Left forelimb (tissue), 1 donor: ENCODE results near the gene TFAP2D.

ENCODE experiments used
- DNase-seq: peaks from one replicate; pipeline ENCODE4 v3.0.0-alpha.2; 2018; ENCODE audit warnings: low spot score

Gene TFAP2D

GRCh38 chr6:50713226-50713625, at the start of gene TFAP2D:
Gene TFAP2D (plus strand): TSS chr6:50713526. CDS start chr6:50714056, 530 bp downstream.
- no peak for DNase-seq

DNA sequence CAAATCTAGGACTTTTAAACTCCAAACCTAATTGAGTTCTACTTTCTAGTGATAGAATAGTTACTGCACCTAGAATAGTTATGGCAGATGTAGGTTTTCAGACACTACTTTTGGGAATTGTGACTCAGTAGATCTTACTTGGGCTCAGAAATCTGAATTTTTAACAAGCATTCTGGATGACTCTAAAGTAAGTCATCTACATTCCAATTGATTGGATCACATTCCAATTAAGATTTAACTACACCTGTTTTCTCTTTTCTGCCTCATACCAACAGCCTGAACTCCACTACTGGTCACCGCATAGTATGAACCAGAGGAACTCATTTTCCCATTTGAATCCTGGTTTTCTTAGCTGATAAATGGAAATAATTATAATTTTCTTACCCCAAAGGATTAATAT, 49.5 kb upstream of the TFAP2D start:
- no peak for DNase-seq

DNA sequence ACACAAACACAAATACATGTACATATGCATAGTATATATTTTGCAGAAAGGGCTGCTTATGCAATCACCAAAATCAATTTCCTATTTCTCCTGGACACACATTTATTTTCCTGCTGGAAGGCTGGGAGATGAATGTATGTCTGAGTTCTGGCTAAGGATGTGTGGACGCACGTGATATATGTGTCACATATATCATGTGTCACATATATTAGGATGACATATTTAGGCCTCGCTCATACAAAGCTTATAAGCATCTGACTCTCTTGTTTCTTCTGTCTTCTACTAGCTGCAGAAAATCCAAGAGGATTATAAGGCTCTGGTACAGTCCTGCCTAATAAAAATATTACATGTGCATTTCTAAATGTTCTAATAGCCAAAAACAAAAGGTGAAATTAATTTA, 47.2 kb upstream of the TFAP2D start:
- no peak for DNase-seq

DNA sequence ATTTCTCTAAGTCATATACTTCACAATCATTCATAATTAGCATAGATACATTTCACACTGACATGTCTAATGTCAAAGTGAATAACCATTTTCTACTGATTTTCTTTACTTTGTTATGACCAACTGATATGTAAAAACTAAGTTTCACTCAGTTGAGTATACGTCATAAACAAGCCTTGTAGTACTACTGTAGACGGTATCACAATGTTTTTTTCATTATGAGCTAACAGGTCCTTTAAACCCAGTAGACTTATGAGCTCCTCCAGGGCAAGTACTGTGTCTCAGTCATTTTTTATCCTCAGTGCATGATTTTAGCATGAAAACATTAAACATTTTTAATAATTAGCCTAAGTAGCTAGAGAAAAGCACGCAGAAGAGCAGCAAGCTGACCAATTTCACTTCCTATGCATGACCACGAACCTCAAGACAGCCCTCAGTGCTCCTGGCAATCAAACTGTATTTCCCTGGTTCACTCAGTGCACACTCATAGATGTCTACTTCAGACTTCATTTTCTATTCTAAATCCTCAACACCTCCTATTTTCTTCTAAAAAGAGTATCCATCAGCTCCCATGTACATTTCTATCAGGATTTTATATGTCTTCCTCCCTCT, 32.0 kb upstream of the TFAP2D start:
- DNase-seq: no peak

- no peak for DNase-seq
Observed at GRCh38 chr6:50689210-50689609, 24.1 kb upstream of the TFAP2D start.

DNA sequence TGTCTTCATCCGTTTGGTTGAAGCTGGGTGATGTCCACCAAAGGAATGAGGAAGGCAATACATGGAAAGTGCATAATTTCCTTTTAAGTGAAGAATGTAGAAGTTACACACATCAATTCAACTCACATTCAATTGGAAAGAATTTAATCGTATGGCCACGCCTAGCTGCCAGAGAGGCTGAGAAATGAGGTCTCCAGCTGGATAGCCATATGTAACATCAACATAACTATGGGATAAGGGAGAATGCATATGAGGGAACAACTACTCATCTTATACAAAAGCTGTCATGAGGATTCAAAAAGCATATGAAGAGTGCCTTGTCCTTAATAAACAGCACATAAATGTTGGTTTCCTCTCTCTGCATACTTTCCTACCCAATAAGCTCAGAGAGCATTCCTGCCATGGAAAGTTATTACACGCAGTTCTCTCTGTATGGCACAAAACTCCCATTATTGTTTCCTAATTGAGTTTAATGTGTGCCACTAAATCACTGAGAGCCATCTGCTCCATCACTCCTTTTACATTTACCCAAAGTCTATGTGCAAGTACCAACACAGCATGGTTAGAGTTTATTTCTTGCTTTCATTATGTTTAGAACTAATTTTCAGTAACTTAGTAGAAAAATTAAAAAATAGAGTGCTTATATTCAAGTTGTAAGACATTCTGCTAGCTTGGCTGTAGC, 21.4 kb upstream of the TFAP2D start:
- DNase-seq: no peak

- DNase-seq: no peak
Observed at GRCh38 chr6:50698546-50698945, 14.8 kb upstream of the TFAP2D start.

DNA sequence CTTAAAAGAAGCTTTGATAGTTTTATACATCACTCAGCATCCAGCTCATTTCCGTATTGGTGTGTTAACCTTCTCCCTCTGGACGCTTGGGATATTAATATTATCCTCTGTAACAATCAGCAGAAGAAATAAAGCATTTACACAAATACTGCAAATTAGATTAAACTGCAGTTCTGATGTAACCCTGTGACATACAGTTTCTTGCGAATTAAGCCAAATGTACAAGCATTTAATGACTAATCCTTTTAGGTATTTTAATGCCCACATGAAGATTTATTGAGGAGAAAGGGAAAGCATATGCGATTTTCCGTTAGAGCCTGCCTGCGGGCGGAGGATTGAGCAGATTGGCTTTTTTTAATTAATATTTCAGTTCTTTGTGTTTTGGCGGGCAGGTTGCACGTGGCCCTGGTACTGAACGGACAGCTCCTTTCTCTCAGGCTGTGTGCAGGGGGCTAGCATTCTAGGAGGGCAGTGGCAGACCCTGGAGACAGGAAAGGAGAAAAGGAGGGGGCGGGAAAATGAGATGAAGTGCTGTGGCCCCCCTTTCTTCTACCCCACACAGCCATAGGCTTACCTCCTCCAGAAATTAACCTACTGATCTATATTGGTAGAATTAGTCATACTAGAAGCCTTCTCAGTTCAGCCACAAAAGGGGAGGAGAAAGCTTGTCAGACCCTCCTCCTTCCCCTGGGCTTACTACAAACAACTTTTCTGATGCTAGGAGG, 14.1 kb upstream of the TFAP2D start:
- DNase-seq: no peak

- no peak for DNase-seq
Observed at GRCh38 chr6:50706575-50706974, 6.8 kb upstream of the TFAP2D start.

DNA sequence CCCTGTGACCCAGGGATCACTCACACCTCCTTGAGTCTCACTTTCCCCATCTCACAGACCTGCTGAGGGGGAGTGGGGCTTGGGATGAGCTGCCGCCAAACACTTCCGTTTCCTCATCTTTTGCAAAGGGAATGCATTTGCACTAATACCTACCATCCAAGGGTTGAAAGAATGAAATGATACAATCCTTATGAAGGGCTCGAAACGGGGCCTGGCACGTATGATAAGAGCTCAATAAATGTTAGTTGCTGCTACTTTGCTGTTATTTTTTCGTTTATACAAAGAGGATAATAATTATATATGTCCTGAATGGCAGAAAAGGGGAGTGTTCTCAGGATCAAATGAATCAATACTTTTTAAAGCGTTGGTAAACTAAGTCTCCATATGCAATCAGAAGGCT, 6.1 kb upstream of the TFAP2D start:
- no peak for DNase-seq

- DNase-seq: no peak
Observed at GRCh38 chr6:50707652-50708300, 5.5 kb upstream of the TFAP2D start.

DNA sequence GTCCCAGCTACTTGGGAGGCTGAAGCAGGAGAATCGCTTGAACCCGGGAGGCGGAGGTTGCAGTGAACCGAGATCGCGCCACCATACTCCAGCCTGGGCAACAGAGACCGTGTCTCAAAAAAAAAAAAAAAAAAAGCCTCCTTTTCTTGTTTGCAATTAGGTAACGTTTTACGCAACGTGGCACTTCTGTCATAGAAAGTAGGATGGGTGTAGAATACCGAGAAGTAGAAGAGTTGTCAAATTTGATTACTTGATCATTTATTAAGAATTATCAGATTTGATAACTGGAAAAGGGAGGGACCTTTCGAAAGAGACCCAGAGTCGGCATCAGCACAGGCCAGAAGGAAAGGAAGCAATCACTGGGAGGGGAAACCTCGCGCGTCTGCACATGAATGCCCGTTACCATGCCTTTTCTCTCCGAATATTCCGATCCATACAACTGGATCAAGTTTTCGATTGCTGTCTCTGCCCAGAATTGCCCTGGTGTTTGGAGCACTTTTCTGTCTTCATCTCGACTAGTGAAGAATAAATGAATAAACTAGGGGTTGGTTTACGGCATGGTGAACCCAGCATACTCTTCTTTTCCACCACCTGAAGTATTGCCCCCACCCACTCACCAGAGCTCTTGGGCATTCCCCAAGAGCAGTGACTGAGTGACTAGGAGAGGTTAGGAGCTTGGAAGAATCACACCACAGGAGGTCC, 4.5 kb upstream of the TFAP2D start:
- DNase-seq: no peak

DNA sequence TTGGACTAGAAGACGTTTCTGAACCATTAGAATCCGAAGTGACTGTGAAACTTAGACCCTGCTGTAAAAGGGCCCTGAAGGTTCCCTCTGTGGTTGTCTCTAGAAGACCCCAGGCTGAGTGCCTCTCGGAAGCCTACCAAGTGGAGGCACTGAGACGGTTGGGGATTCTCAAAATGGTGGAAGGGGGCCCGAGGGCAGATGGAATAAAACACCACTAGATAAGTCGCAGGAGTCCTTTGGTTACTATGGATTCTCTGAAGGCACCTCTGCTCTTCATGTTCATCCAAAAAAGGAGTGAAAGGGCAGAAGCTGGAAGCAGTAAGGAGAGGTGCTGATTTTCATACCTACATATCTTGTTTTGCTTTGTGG, 4.0 kb upstream of the TFAP2D start:
- no peak for DNase-seq

DNA sequence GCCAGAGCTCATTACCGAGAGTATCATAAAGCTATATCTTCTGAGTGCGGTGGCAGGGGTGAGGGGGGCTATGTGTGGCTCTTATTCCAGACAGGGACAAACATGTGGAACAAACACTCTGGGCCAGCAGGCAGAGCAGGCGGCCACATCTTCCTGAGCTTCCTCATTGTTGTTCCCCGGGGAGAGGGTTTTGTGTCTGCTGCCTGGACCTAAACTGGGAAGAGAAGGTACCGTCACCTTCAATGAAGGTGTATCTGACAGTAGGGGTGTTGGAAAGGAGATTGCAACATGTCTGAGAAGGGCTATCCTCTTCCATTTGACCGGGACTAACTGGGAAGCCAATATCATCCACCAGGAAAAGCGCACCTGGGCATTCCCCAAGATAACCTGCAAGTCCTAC, 1.6 kb upstream of the TFAP2D start:
- DNase-seq: no peak

DNA sequence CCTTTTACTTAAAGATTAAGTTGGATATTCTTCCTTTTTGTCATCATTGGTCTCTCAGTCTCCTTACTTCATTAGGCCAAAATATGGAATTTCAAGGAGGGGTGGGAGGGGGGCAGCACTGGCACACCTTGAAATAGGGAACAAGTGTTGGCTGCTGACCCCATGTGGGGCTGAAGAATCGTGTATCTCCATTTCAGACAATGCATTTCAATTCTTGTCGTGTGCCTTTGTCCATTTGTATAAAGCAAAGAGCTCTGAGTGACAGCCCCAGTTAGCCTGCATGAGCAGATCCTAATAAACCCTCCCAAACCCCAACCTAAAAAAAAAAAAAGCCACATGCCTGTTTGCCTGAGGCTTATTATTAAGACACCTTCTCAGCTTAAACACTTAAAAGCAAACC, 1.0 kb upstream of the TFAP2D start:
- no peak for DNase-seq

DNA sequence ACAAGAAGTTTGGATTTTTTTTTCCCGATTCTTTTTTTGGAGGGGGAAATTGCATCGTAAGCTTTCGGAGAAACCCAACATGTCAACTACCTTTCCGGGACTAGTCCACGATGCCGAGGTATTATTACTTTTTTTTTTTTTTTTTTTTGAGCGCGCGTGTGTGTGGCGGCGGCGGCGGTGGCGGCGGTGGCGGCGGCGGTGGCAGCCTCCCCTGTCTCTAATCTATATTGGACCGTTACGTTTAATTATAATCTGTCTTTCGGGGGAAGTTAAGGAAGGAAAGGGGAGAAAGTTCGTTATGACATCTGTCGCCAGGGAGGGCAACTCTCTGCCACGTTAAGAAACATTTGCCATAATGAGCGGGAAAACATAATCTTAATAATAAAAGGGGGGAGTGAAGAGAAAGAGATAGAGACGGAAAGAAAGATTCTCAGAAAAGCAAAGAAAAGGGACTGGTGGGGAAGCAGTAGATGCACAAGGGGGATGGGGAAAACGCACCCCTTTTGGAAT, 706 bp downstream of the TFAP2D start:
- no peak for DNase-seq

GRCh38 chr6:50714487-50715379, 1.4 kb downstream of the TFAP2D start:
- DNase-seq: no peak

- DNase-seq: no peak
Observed at GRCh38 chr6:50716899-50717509, 3.7 kb downstream of the TFAP2D start.

DNA sequence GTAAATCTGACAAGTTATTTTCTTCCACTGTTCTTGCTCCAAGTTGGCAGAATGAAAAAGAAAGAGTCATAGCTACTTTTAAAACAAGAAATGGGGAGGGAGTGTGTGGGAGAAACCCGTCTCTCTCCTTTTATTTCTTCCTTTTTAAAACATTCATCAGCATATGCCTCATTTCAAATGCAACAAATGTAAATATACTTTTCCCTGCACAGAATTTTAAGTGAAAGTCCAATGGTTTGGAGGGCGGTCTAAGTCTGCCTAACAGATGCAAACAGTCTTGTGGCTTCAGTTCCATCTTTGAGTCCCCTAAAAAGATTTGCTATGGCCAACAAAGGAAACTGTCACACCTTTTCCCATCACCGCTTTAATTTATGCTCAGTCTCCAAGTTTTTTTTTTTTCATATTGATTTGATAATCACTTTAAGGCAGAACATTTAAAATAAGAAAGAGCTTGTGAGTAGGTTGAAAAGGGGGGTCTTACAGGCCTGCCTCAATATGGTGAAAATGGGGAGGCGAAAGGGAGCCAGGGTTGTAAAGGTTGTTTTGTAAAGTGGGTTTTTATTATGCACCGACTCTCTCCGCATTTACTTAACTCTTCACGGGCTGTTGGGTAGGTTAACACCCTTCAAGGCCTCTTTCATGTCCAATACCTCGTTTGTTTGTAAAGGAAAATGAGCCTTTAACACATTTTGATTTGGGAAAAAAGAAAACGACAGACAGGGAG, 4.6 kb downstream of the TFAP2D start:
- no peak for DNase-seq

GRCh38 chr6:50718566-50718965, 5.2 kb downstream of the TFAP2D start:
- DNase-seq: no peak
